ENCODE measurements around the gene NEIL1. TPM values are rescaled to one million over a fixed set of nuclear protein-coding genes. Genes with fewer than 3 reads are reported as not detected.
"Not testable (repeated sequence)": the region's sequence is repeated elsewhere in the genome, so short reads cannot be mapped to it uniquely, and the experiment has no call there.

Gene NEIL1
- total RNA-seq, 1 donor: 3.6 TPM

- no peaks in the 10 kb centered on the region for H3K36me3 ChIP-seq (ENCODE audit: insufficient read depth, low read length)
- no peaks in the 10 kb centered on the region for H3K9me3 ChIP-seq (ENCODE audit: low read depth, low read length)
- no peak overlapping the region for H3K27ac ChIP-seq (ENCODE audit: low read depth, low read length)
- no peak overlapping the region for H3K4me2 ChIP-seq (ENCODE audit: insufficient read depth, low read length)
- peaks cover 51% of the 10 kb centered on the region for H3K27me3 ChIP-seq (ENCODE audit: insufficient read depth, low read length)
- no peak overlapping the region for H2AFZ ChIP-seq (ENCODE audit: low read length)
- H3K4me3 ChIP-seq (ENCODE audit: insufficient read depth, low read length): no peak overlapping the region
- H3K79me2 ChIP-seq (ENCODE audit: insufficient read depth, low read length): no peaks in the 10 kb centered on the region
- H3K4me1 ChIP-seq (ENCODE audit: insufficient read depth, low read length): no peaks in the 10 kb centered on the region
- no peak for TF ChIP-seq CTCF (IDR thresholded peaks at IDR 0.05; ENCODE audit: extremely low read depth, low read depth, low read length)
- no peaks in the 10 kb centered on the region for H4K20me1 ChIP-seq (ENCODE audit: insufficient read depth, low read length)
- DNase-seq (ENCODE audit: insufficient read length, low spot score, missing footprints): no peak
Observed at GRCh38 chr15:75306188-75306587, 40.7 kb upstream of the NEIL1 start.

- no peaks in the 10 kb centered on the region for H3K4me1 ChIP-seq (ENCODE audit: insufficient read depth, low read length)
- peaks cover 56% of the 10 kb centered on the region for H3K27me3 ChIP-seq (ENCODE audit: insufficient read depth, low read length)
- H2AFZ ChIP-seq (ENCODE audit: low read length): peak overlapping the region; percentile 20
- no peak overlapping the region for H3K4me2 ChIP-seq (ENCODE audit: insufficient read depth, low read length)
- H3K9me3 ChIP-seq (ENCODE audit: low read depth, low read length): no peaks in the 10 kb centered on the region
- no peak overlapping the region for H3K27ac ChIP-seq (ENCODE audit: low read depth, low read length)
- H3K79me2 ChIP-seq (ENCODE audit: insufficient read depth, low read length): no peaks in the 10 kb centered on the region
- DNase-seq (ENCODE audit: insufficient read length, low spot score, missing footprints): peak; percentile 84
- H4K20me1 ChIP-seq (ENCODE audit: insufficient read depth, low read length): no peaks in the 10 kb centered on the region
- TF ChIP-seq CTCF (IDR thresholded peaks at IDR 0.05; ENCODE audit: extremely low read depth, low read depth, low read length): peak; percentile 44
- no peaks in the 10 kb centered on the region for H3K36me3 ChIP-seq (ENCODE audit: insufficient read depth, low read length)
- no peak overlapping the region for H3K4me3 ChIP-seq (ENCODE audit: insufficient read depth, low read length)
Observed at GRCh38 chr15:75307778-75308390, 39.0 kb upstream of the NEIL1 start.

- H3K4me3 ChIP-seq (ENCODE audit: insufficient read depth, low read length): no peak overlapping the region
- H3K9me3 ChIP-seq (ENCODE audit: low read depth, low read length): no peaks in the 10 kb centered on the region
- no peaks in the 10 kb centered on the region for H3K36me3 ChIP-seq (ENCODE audit: insufficient read depth, low read length)
- no peak for TF ChIP-seq CTCF (IDR thresholded peaks at IDR 0.05; ENCODE audit: extremely low read depth, low read depth, low read length)
- no peak overlapping the region for H3K4me2 ChIP-seq (ENCODE audit: insufficient read depth, low read length)
- H4K20me1 ChIP-seq (ENCODE audit: insufficient read depth, low read length): no peaks in the 10 kb centered on the region
- no peaks in the 10 kb centered on the region for H3K4me1 ChIP-seq (ENCODE audit: insufficient read depth, low read length)
- no peaks in the 10 kb centered on the region for H3K79me2 ChIP-seq (ENCODE audit: insufficient read depth, low read length)
- DNase-seq (ENCODE audit: insufficient read length, low spot score, missing footprints): no peak
- peaks cover 47% of the 10 kb centered on the region for H3K27me3 ChIP-seq (ENCODE audit: insufficient read depth, low read length)
- H2AFZ ChIP-seq (ENCODE audit: low read length): no peak overlapping the region
- no peak overlapping the region for H3K27ac ChIP-seq (ENCODE audit: low read depth, low read length)
Observed at GRCh38 chr15:75309711-75310110, 37.1 kb upstream of the NEIL1 start.

- DNase-seq (ENCODE audit: insufficient read length, low spot score, missing footprints); H3K4me1 ChIP-seq (ENCODE audit: insufficient read depth, low read length); H2AFZ ChIP-seq (ENCODE audit: low read length); H3K27ac ChIP-seq (ENCODE audit: low read depth, low read length); H4K20me1 ChIP-seq (ENCODE audit: insufficient read depth, low read length); H3K9me3 ChIP-seq (ENCODE audit: low read depth, low read length); H3K79me2 ChIP-seq (ENCODE audit: insufficient read depth, low read length); H3K4me3 ChIP-seq (ENCODE audit: insufficient read depth, low read length); H3K4me2 ChIP-seq (ENCODE audit: insufficient read depth, low read length); H3K36me3 ChIP-seq (ENCODE audit: insufficient read depth, low read length): not testable (repeated sequence)
- H3K27me3 ChIP-seq (ENCODE audit: insufficient read depth, low read length): peaks cover 27% of the 10 kb centered on the region
Observed at GRCh38 chr15:75312548-75312947, 34.3 kb upstream of the NEIL1 start.

Measured in osteoblast (primary cell).